ENCODE data around the gene GPR176. TPM values are rescaled to one million over a fixed set of nuclear protein-coding genes. Genes with fewer than 3 reads are reported as not detected.

Gene GPR176
- total RNA-seq: 140 and 142 TPM in 2 replicates

GRCh38 chr15:39919748-39920509 is at the start of gene GPR176:
TSS of gene GPR176 (minus strand) at chr15:39920266. CDS start at chr15:39920026, 240 bp downstream.

GRCh38 chr15:39782441-39783138 is 137.5 kb downstream of the GPR176 start, which contains the start of gene FSIP1:
TSS of gene FSIP1 (minus strand) at chr15:39782841. CDS start at chr15:39776524, 6,317 bp downstream.

Small RNAs within 50 kb of the gene (small RNA-seq; reads per million reads assigned to genes)
- gene RF00019: not detected

Other genes with a start within 250 kb of the GPR176 start
- gene FSIP1, start 137.4 kb downstream of the GPR176 start, total RNA-seq: 2.9 and 6.2 TPM in 2 replicates
- 64.0 and 75.5 TPM in 2 replicates for gene EIF2AK4, start 13.8 kb upstream of the GPR176 start, total RNA-seq
- 163 and 166 TPM in 2 replicates for gene SRP14, start 118.9 kb upstream of the GPR176 start, total RNA-seq
- gene BMF, start 188.6 kb upstream of the GPR176 start, total RNA-seq: 3.2 and 3.5 TPM in 2 replicates
- gene BUB1B, start 240.8 kb upstream of the GPR176 start, total RNA-seq: 10.7 and 16.3 TPM in 2 replicates

Data from articular chondrocyte of knee joint (primary cell).